ENCODE data around the gene SIPA1L3.

Gene SIPA1L3

GRCh38 chr19:38111898-38112297, 204.9 kb downstream of the SIPA1L3 start:
- no peak for DNase-seq (ENCODE audit: low read depth)

DNA sequence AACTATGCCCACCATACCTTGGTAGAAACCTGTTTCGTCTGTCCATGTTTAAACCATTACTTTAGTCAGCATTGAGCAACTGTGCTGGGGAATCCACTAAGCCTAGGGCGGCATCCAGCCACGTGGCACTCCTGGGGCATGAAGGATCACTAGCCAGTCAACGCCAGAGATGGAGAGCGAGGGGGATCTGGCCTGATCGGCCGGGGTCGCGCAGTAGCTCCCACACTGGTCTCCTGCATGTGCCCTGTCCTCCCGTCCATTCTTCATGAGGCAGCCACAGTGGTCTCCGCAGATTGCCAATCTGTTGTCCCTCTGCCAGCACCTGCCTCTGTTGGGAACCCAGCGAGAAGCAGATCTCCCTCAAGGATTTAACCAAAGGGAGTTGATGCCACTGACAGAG, 207.6 kb downstream of the SIPA1L3 start:
- DNase-seq (ENCODE audit: low read depth), result no peak

DNA sequence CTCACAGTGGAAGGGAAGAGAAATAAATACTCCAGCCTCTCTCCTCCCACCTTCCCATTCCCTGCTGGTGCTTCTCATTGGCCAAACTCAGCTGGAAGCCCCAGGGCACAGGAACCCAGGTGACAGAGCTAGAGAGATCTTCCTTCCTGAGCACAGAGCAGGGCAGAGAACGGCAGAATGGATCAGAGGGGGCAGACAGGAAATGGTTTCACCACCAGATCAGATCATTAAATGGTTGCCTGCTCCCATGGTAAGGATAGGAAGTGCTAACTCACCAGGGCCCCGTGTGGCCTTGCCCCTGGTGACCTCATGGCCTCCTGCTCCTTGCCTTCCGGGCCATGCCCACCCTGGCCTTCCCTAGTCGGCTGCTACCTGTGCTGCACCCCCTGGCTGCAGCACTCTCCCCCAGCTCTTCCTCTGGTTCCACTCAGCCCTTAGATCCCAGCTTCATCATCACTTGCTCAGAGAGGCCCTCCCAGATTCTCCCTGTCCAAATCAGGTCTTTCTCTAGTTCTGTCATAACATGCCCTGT, 208.3 kb downstream of the SIPA1L3 start:
- no peak for DNase-seq (ENCODE audit: low read depth)

GRCh38 chr19:38118176-38118575, 211.2 kb downstream of the SIPA1L3 start:
- DNase-seq (ENCODE audit: low read depth), result no peak

GRCh38 chr19:38120471-38121025, 213.5 kb downstream of the SIPA1L3 start:
- no peak for DNase-seq (ENCODE audit: low read depth)

- no peak for DNase-seq (ENCODE audit: low read depth)
These were observed 215.5 kb downstream of the SIPA1L3 start for GRCh38 chr19:38122402-38123093.

DNA sequence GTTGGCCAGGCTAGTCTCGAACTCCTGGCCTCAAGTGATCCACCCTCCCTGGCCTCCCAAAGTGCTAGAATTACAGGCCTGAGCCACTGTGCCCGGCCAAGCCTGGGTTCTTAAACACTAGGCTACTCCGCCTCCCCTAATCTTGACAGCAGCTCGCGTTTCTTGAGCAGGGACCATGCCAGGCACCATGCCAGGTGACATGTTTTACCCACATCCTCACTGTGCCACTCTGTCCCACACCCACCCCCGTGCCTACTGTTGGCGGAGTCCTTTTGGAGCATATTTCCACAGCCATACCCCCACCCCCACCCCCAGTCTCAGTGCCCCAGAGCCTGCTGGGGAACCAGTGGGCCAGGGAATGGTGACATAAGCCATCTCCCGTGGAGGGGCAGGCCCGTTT, 218.2 kb downstream of the SIPA1L3 start:
- DNase-seq (ENCODE audit: low read depth), result no peak

DNA sequence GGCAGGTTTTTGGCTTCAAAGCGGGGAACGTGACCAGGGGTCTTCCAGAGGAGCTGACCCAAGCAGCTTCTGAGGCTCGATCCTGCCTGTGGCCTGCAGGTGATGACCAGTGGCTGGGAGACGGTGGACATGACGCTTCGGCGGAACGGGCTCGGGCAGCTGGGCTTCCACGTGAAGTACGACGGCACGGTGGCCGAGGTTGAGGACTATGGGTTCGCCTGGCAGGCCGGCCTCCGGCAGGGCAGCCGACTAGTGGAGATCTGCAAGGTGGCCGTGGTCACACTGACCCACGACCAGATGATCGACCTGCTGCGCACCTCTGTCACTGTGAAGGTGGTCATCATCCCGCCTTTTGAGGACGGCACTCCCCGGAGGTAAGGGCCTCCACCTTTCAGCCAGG, 223.4 kb downstream of the SIPA1L3 start:
- no peak for DNase-seq (ENCODE audit: low read depth)

GRCh38 chr19:38132781-38133180, 225.8 kb downstream of the SIPA1L3 start:
- no peak for DNase-seq (ENCODE audit: low read depth)

DNA sequence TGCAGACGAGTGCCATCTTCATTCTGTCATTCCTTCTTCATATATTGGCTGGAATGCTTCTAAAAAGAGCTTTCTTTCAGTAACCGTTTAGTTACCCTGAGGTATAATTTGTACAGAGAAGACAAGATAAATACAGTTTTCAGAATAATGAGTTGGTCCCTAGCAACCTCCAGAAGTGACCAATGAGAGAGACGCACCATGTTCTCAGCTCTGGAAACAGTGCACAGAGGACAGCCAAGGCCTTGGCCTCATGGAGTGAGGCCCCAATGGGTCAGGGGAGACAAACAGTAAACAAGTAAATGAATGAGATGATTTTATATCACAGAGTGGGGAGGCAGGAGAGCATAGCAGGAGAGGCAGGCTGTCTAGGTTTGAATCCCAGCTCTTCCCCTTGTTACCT, 226.3 kb downstream of the SIPA1L3 start:
- no peak for DNase-seq (ENCODE audit: low read depth)

- peak; percentile 19 for DNase-seq (ENCODE audit: low read depth)
These were observed 227.6 kb downstream of the SIPA1L3 start for GRCh38 chr19:38134540-38135149.

DNA sequence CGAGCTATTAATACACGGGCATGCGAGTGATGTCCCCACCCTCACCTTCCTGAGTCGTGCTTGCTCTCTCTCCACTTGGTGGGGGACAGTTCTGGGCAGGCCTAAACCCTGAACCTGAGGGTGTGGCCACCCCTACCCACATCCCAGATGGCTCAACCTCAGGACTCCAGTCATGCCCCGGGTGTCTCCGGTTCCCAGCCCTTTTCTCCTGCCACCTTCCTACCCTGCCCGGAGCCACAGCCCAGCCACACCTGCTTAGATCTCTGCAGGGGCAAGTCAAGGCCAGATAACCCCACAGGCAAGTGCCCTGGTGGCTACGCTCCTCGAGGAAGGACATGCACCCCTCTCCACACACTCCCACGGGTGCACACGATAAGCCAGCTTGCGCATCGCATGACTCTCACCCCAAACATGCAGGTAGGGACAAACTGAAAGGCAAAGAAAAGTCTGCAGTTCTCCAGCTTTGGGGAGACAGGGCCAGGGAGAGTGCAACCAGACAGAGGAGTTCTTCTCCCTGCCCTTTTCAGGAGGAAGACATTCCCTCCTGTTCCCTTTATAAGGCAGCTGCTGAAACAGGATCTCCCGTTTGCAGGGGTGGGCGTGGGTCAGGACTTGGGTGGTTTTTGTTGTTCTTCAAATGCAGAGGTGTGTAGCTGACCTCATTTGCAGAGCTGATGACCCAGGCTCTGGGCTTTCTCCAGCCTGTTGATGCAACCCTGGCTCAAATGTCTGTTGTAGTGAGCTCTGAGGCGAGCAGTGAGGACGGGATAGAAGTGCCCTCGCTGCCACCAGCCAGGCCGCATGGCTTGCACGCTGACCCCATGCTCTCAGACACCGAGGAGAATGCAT, 228.4 kb downstream of the SIPA1L3 start:
- DNase-seq (ENCODE audit: low read depth), result no peak

DNA sequence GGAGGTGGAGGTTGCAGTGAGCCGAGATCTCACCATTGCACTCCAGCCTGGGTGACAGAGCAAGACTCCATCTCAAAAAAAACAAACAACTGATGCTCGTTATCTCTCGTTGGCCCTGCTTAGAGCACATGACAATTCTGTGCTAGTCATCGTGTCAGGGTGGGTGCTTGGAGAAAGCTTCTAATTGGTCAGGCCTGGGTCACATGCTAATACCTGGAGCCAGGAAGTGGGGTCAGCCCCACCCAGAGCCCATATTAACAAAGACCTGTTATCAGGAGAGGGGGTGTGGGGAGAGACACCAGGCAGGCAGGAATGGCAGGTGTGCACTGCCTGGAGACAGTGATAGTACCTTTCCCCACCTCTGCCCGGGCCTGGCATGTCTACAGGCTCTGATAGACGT, 232.1 kb downstream of the SIPA1L3 start:
- no peak for DNase-seq (ENCODE audit: low read depth)

DNA sequence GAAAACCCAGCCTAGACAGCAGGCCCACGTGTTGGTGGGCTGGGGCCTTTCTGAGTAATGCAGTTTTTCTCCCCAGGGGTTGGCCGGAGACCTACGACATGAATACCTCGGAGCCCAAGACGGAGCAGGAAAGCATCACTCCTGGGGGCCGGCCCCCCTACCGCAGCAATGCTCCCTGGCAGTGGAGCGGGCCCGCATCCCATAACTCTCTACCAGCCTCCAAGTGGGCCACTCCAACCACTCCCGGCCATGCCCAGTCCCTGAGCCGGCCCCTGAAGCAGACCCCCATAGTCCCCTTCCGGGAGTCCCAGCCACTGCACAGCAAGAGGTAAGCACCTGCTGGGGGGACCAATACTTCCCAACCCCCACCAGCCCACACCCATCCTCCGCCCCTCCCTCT, 234.1 kb downstream of the SIPA1L3 start:
- no peak for DNase-seq (ENCODE audit: low read depth)

DNA sequence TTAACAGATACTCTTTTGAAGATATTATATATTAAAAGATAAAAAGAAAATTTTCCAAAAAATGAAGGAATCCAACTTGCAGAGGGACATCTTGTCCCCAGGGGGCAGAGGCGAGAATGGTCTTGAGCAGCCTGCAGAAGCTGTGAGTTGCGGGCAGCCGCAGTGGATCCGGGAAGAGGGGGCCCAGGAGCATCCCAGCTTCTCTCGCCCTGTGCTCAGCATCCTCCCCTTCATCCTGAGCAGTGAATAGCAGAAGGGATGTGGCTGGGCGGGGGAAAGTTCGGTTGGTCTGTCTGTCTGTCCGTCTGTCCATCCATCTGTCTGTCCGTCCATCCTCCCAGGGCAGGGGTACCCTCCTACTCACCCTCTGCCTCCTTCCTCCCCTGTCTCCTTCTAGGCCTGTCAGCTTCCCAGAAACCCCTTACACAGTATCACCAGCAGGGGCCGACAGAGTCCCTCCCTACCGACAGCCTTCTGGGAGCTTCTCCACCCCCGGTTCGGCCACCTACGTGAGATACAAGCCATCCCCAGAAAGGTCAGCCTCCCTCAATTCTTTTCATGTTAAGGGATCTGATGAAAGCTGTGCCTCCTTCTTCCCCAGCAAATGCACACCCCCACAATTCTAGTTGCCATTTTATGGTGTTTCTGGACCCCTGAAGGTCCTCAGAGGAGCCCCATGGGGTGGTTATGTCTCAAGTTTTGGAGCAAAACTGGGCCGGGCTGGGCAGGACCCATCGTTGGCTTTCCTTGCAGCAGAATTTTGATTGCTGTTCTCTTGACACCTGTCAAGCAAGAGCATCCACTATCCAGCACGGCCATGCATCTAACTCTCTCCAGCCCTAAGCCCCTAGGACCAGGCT, 235.4 kb downstream of the SIPA1L3 start:
- DNase-seq (ENCODE audit: low read depth), result peak; percentile 45

GRCh38 chr19:38143847-38144246, 236.8 kb downstream of the SIPA1L3 start:
- no peak for DNase-seq (ENCODE audit: low read depth)

- no peak for DNase-seq (ENCODE audit: low read depth)
These were observed 237.7 kb downstream of the SIPA1L3 start for GRCh38 chr19:38144667-38145066.

GRCh38 chr19:38145623-38146022, 238.6 kb downstream of the SIPA1L3 start:
- DNase-seq (ENCODE audit: low read depth), result no peak

GRCh38 chr19:38148337-38148736, 241.3 kb downstream of the SIPA1L3 start:
- DNase-seq (ENCODE audit: low read depth), result no peak

GRCh38 chr19:38149661-38150061, 242.7 kb downstream of the SIPA1L3 start:
- DNase-seq (ENCODE audit: low read depth), result no peak

- DNase-seq (ENCODE audit: low read depth), result no peak
These were observed 244.2 kb downstream of the SIPA1L3 start for GRCh38 chr19:38151242-38151641.
